GM19372 (cell line): ENCODE measurements around the gene TBC1D21.

ENCODE experiments used
- ATAC-seq: cut with Tn5 transposase; IDR thresholded peaks from one replicate; pipeline ENCODE4 v1.9.1; 2021; ENCODE audit warnings: mild to moderate bottlenecking, low read depth, moderate library complexity; ENCODE audit not compliant: unreplicated experiment

TBC1D21 gene

GRCh38 chr15:73873456-73873855 lies at the start of gene TBC1D21:
Gene TBC1D21 (plus strand): TSS chr15:73873564. CDS start chr15:73873710, 146 bp downstream.
- no peak for ATAC-seq

- no peak for ATAC-seq
These were observed 46.6 kb upstream of the TBC1D21 start for GRCh38 chr15:73826711-73827251.

- ATAC-seq, result no peak
These were observed 43.8 kb upstream of the TBC1D21 start for GRCh38 chr15:73829523-73829922.

GRCh38 chr15:73832657-73833056 lies 40.7 kb upstream of the TBC1D21 start:
- ATAC-seq, result no peak

GRCh38 chr15:73836845-73837244 lies 36.5 kb upstream of the TBC1D21 start:
- ATAC-seq, result no peak

- no peak for ATAC-seq
These were observed 34.4 kb upstream of the TBC1D21 start for GRCh38 chr15:73838831-73839426.

DNA sequence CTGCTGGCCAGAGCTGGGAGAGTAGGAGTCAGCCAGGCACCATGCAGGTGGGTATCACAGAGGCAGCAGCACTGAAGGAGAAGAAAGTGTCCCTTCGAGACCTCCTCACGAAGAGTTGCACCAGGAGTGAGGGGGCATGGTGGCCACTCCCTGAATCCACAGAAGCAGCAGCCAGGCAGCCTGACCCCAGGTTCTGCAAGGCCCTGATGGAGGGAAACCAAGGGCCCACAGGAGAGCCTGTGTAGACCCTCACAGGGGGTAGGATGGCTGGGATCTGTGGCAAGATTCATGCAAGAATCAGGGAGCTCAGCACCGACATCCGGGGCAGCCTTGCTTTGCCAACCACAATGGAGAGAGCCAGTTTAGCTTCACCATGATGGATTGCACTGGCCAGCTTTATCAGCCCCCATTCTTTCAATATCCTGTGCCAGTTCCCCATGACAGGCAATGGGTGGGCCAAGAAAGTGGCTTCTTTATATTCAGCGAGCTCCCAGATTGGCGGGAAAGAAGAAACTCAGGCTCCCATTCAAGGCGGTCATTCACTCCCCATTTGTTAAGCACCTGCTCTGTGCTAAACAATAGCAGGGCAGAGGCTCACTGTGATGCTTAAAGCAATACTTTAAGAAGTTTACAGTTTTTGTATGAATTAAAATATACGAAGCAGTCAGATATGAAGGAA lies 33.5 kb upstream of the TBC1D21 start:
- ATAC-seq, result no peak

- no peak for ATAC-seq
These were observed 32.6 kb upstream of the TBC1D21 start for GRCh38 chr15:73840771-73841170.

GRCh38 chr15:73841756-73842725 lies 31.3 kb upstream of the TBC1D21 start:
- ATAC-seq, result no peak

GRCh38 chr15:73843787-73844186 lies 29.6 kb upstream of the TBC1D21 start:
- ATAC-seq, result no peak

DNA sequence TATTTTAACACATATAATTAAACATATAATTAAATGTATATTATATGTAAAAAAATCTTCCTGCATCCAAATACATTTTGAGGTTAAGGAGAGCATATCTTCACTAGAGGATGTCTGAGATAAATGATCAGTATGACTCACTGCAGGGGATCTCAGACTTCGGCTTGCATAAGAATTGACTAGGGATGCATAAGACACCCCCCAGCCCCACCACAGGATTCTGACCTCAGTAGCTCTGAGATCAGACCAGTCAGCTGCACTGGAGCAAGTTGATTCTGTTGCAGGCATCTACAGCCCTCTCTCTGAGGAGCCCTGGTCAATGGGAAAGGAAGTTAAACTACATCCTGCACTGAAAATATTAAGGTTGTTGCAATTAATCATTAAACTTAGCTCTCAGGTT lies 29.0 kb upstream of the TBC1D21 start:
- no peak for ATAC-seq

GRCh38 chr15:73845507-73845906 lies 27.9 kb upstream of the TBC1D21 start:
- ATAC-seq, result no peak

DNA sequence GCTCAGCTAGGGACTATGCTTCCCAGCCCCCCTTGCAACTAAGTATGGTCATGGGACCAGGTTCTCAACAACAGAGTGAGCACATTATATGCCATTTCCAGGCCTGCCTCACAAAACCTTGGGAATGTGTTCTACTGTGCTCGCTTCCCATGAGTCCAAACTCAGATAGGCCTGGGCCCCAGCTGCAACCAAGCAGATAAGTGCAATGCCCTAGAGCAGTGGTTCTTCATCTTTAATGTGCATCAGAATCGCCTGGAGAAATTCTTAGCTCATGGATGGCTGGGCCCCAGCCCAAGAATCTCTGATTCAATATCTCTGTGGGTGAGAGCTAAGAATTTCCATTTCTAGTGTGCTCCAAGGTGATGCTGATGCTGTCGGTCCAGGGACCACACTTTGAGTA lies 27.5 kb upstream of the TBC1D21 start:
- ATAC-seq, result no peak

DNA sequence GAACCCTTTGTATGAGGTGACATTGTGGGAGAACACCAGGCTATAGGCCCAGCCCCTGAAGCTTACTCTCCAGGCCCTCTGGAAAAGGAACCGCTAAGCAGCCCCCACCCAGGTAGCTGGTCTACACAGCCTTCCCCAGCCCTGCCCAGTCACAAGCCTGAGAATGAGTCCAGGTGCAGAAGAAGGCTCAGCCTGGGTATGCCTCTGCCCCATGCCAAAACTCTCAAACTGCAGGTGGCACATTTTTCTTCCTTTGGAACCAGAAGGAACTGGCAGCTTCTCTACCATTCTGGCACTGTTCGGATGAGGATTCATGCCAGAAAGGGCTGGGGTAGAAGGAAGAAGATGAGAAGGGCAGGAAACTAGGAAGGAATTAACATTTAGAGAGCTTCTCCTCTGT lies 23.7 kb upstream of the TBC1D21 start:
- ATAC-seq, result no peak

- no peak for ATAC-seq
These were observed 23.1 kb upstream of the TBC1D21 start for GRCh38 chr15:73850228-73850627.

DNA sequence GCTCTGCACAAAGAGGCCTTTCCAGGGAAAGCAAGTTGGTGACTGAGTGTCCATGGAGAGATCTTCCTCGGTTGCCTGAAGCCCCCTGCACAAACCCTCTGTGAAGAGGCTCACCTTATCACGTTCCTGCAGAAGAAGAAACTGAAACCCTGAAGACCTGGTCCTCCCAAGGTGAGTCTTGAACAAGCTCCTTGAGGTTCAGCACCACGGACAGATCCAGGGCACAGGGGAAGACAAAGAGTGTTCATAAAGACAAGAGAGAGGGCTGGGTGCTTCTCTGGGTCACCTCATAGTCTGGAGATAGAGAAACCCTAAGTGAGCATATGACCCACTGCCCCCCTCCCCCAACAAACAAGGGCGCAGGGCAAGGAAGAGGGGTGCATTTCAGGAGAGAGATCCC lies 21.7 kb upstream of the TBC1D21 start:
- ATAC-seq, result no peak

- ATAC-seq, result no peak
These were observed 20.9 kb upstream of the TBC1D21 start for GRCh38 chr15:73852507-73852906.

DNA sequence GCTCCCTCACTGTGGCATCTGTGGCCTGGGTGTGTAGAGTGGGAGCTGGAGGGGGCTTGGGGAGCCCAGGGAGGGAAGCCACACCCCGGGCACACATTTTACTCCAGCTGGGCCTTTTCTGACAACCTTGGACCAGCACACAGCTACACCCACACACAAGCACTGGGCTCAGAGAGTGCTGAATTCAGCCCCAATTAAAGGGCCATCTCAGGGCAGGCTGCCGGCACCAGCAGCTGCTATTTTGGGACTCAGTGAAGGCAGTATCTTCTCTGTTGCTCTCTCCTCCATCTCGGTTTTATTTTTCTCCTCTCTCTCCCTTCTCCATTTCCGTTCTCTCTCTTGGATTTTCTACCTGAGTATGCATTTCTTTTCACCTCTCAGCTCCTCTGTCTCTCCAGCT lies 19.1 kb upstream of the TBC1D21 start:
- no peak for ATAC-seq

DNA sequence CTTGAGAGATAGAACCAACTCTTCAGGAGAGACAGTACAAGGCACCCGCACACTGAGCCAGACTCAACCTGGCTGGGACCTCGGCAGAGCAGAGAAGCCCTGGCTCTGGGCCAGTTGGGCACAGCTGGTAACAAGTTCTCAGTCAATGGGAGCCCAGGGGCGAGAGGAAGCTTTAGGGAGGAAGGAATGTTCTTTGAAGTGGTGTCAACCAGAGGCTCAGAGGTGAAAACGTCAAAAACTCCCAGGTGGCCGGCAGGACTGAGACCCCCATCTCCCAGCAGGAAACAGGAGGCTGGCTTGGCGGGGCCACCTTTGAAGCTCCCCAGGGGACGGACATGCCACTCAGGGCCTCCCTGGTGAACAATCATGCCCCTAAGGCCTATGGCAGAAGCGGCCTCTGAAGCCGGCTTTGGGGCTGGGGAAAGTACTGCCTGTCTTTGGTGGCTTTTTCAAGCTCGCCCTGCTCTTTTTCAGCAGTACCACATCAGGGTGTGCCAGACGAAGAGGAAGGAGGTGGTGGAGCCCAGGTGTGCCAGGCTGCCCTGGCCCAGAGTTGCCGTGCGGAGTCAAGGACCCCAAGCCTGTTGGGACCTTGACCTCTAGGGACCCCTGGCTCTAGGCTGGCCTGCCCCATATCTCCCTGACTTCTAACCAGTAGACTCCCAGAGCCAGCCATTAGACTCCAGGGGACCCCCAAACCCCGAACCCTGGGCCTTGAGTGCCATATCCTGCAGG lies 16.7 kb upstream of the TBC1D21 start:
- no peak for ATAC-seq

DNA sequence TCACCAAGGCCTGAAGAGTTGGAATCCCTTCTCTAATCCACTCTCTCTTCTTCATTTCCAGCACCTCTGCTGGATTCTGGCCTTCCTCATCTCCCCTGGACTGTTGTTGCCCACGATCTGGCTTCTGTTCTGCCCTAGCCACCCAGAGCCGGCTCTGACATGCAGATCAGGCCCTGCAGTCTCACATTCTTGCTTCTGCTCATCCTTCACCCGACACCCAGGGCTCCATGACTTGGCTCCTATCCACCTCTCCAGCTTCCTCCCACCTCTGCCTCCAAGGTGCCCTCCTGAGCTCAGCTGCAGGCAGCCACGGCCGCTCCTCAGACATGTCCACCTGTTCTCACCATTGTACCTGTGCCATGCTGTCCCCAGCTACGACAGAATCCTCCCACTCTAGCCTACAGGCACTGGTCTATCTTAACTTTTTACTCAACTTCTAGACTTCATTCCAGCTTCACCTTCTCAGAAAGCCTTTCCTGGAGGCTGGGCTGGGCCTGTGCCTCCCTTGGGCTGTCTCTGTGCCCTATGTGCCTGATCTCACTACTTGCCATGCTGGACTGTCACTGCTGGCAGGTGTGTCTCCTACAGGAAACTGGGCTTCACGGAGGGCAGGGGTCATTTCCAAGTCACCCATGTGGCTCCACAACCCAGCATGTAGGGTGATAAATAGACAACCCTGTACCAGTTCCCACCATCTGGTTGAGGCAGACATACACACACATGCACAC lies 16.0 kb upstream of the TBC1D21 start:
- no peak for ATAC-seq
